ENCODE data around the gene BNIP3. TPM values are rescaled to one million over a fixed set of nuclear protein-coding genes. Genes with fewer than 3 reads are reported as not detected.

The BNIP3 gene
- total and polyA plus RNA-seq, 4 donors = 55.5 to 78.4 (median 70.6) TPM

- H3K9me3 ChIP-seq (ENCODE audit: control insufficient read depth, insufficient read depth, low read length) = peaks cover 7% of the 10 kb centered on the region
- H3K4me1 ChIP-seq (ENCODE audit: control insufficient read depth, insufficient read depth, low read length) = peaks cover 24% of the 10 kb centered on the region
- H3K4me3 ChIP-seq (ENCODE audit: low read depth, low read length) = no peak overlapping the region
- H3K27me3 ChIP-seq (ENCODE audit: control insufficient read depth, insufficient read depth, low read length) = no peaks in the 10 kb centered on the region
- no peak overlapping the region for H3K27ac ChIP-seq (ENCODE audit: low read depth, low read length)
- DNase-seq (ENCODE audit: low read depth in 4 of 6, low spot score in 6 of 6) = no peak
- peaks cover 25% of the 10 kb centered on the region for H3K36me3 ChIP-seq (ENCODE audit: control insufficient read depth, insufficient read depth, low read length)
- 79% methylated on average over 23 of the region's 23 CpGs for WGBS (ENCODE audit: insufficient coverage)
These were observed 52.4 kb downstream of the BNIP3 start for GRCh38 chr10:131929122-131929845.

GRCh38 chr10:131928248-131929095 lies 53.3 kb downstream of the BNIP3 start:
- peaks cover 23% of the 10 kb centered on the region for H3K36me3 ChIP-seq (ENCODE audit: control insufficient read depth, insufficient read depth, low read length)
- no peak for DNase-seq (ENCODE audit: low read depth in 4 of 6, low spot score in 6 of 6)
- no peak overlapping the region for H3K27ac ChIP-seq (ENCODE audit: low read depth, low read length)
- H3K27me3 ChIP-seq (ENCODE audit: control insufficient read depth, insufficient read depth, low read length) = no peaks in the 10 kb centered on the region
- WGBS (ENCODE audit: insufficient coverage) = 78% methylated on average over 11 of the region's 18 CpGs
- peaks cover 7% of the 10 kb centered on the region for H3K9me3 ChIP-seq (ENCODE audit: control insufficient read depth, insufficient read depth, low read length)
- H3K4me1 ChIP-seq (ENCODE audit: control insufficient read depth, insufficient read depth, low read length) = peaks cover 21% of the 10 kb centered on the region
- no peak overlapping the region for H3K4me3 ChIP-seq (ENCODE audit: low read depth, low read length)

- Histone ChIP-seq H3K9me3 (ENCODE audit: control insufficient read depth, insufficient read depth, low read length) (peaks cover 7% of the 10 kb centered on the region), H3K4me1 (ENCODE audit: control insufficient read depth, insufficient read depth, low read length) (peaks cover 22% of the 10 kb centered on the region), H3K27ac (ENCODE audit: low read depth, low read length) (no peak overlapping the region), H3K4me3 (ENCODE audit: low read depth, low read length) (no peak overlapping the region), H3K36me3 (ENCODE audit: control insufficient read depth, insufficient read depth, low read length) (peaks cover 18% of the 10 kb centered on the region), H3K27me3 (ENCODE audit: control insufficient read depth, insufficient read depth, low read length) (no peaks in the 10 kb centered on the region)
- DNase-seq (ENCODE audit: low read depth in 4 of 6, low spot score in 6 of 6) = no peak
- WGBS (ENCODE audit: insufficient coverage) = 93% methylated on average over 28 of the region's 28 CpGs
These were observed 54.8 kb downstream of the BNIP3 start for GRCh38 chr10:131926743-131927595.

- no peak for DNase-seq (ENCODE audit: low read depth in 4 of 6, low spot score in 6 of 6)
- Histone ChIP-seq H3K9me3 (ENCODE audit: control insufficient read depth, insufficient read depth, low read length) (peaks cover 7% of the 10 kb centered on the region), H3K27me3 (ENCODE audit: control insufficient read depth, insufficient read depth, low read length) (no peaks in the 10 kb centered on the region), H3K27ac (ENCODE audit: low read depth, low read length) (no peak overlapping the region), H3K36me3 (ENCODE audit: control insufficient read depth, insufficient read depth, low read length) (peaks cover 15% of the 10 kb centered on the region), H3K4me3 (ENCODE audit: low read depth, low read length) (no peak overlapping the region), H3K4me1 (ENCODE audit: control insufficient read depth, insufficient read depth, low read length) (peaks cover 24% of the 10 kb centered on the region)
- 100% methylated on average over 5 of the region's 10 CpGs for WGBS (ENCODE audit: insufficient coverage)
These were observed 55.5 kb downstream of the BNIP3 start for GRCh38 chr10:131926253-131926652.

- WGBS (ENCODE audit: insufficient coverage) = no CpG with 5 or more reads among the region's 9 CpGs
These were observed 56.0 kb downstream of the BNIP3 start for GRCh38 chr10:131925716-131926115.

GRCh38 chr10:131925011-131925649 lies 56.6 kb downstream of the BNIP3 start:
- no peak overlapping the region for H3K4me3 ChIP-seq (ENCODE audit: low read depth, low read length)
- H3K27ac ChIP-seq (ENCODE audit: low read depth, low read length) = no peak overlapping the region
- H3K4me1 ChIP-seq (ENCODE audit: control insufficient read depth, insufficient read depth, low read length) = peaks cover 31% of the 10 kb centered on the region
- no peaks in the 10 kb centered on the region for H3K27me3 ChIP-seq (ENCODE audit: control insufficient read depth, insufficient read depth, low read length)
- peaks cover 7% of the 10 kb centered on the region for H3K9me3 ChIP-seq (ENCODE audit: control insufficient read depth, insufficient read depth, low read length)
- DNase-seq (ENCODE audit: low read depth in 4 of 6, low spot score in 6 of 6) = no peak
- H3K36me3 ChIP-seq (ENCODE audit: control insufficient read depth, insufficient read depth, low read length) = peaks cover 12% of the 10 kb centered on the region

More at GRCh38 chr10:131925716-131926115, 56.0 kb downstream of the BNIP3 start:
- DNase-seq (ENCODE audit: low read depth in 4 of 6, low spot score in 6 of 6) = no peak
- H3K36me3 ChIP-seq (ENCODE audit: control insufficient read depth, insufficient read depth, low read length) = peaks cover 12% of the 10 kb centered on the region
- H3K27me3 ChIP-seq (ENCODE audit: control insufficient read depth, insufficient read depth, low read length) = no peaks in the 10 kb centered on the region
- H3K4me1 ChIP-seq (ENCODE audit: control insufficient read depth, insufficient read depth, low read length) = peaks cover 30% of the 10 kb centered on the region
- no peak overlapping the region for H3K27ac ChIP-seq (ENCODE audit: low read depth, low read length)
- H3K9me3 ChIP-seq (ENCODE audit: control insufficient read depth, insufficient read depth, low read length) = peaks cover 7% of the 10 kb centered on the region
- H3K4me3 ChIP-seq (ENCODE audit: low read depth, low read length) = no peak overlapping the region

GRCh38 chr10:131923038-131923756 lies 58.5 kb downstream of the BNIP3 start:
- Histone ChIP-seq H3K4me1 (ENCODE audit: control insufficient read depth, insufficient read depth, low read length) (peaks cover 17% of the 10 kb centered on the region), H3K27ac (ENCODE audit: low read depth, low read length) (no peak overlapping the region), H3K27me3 (ENCODE audit: control insufficient read depth, insufficient read depth, low read length) (no peaks in the 10 kb centered on the region), H3K9me3 (ENCODE audit: control insufficient read depth, insufficient read depth, low read length) (peaks cover 7% of the 10 kb centered on the region), H3K36me3 (ENCODE audit: control insufficient read depth, insufficient read depth, low read length) (peaks cover 6% of the 10 kb centered on the region), H3K4me3 (ENCODE audit: low read depth, low read length) (no peak overlapping the region)
- no peak for DNase-seq (ENCODE audit: low read depth in 4 of 6, low spot score in 6 of 6)
- 41% methylated on average over 6 of the region's 11 CpGs for WGBS (ENCODE audit: insufficient coverage)

GRCh38 chr10:131921184-131921583 lies 60.5 kb downstream of the BNIP3 start:
- Histone ChIP-seq H3K4me1 (ENCODE audit: control insufficient read depth, insufficient read depth, low read length) (peaks cover 17% of the 10 kb centered on the region), H3K36me3 (ENCODE audit: control insufficient read depth, insufficient read depth, low read length) (no peaks in the 10 kb centered on the region), H3K27me3 (ENCODE audit: control insufficient read depth, insufficient read depth, low read length) (no peaks in the 10 kb centered on the region), H3K27ac (ENCODE audit: low read depth, low read length) (no peak overlapping the region), H3K9me3 (ENCODE audit: control insufficient read depth, insufficient read depth, low read length) (peaks cover 7% of the 10 kb centered on the region), H3K4me3 (ENCODE audit: low read depth, low read length) (no peak overlapping the region)
- DNase-seq (ENCODE audit: low read depth in 4 of 6, low spot score in 6 of 6) = peak in 1 of 6 donors; percentile 26
- 35% methylated on average over 8 of the region's 8 CpGs for WGBS (ENCODE audit: insufficient coverage)
